Endothelial cell of umbilical vein (primary cell): ENCODE measurements around the gene AKT2. TPM values are rescaled to one million over a fixed set of nuclear protein-coding genes. Genes with fewer than 3 reads are reported as not detected.

Source experiments
- BruUV-seq: library from RNA; stranded (reverse); fragments of 400-500 nt; replicated peaks from 2 replicates; lab custom pipeline; 2021; lab: Mats Ljungman, UMichigan
- CTCF ChIA-PET: fragments of 300-600, 350-600 bp; sonication (Branson Sonifier 250); formaldehyde crosslinking; loops from one replicate; lab custom pipeline; 2021; ENCODE audit warnings: antibody characterized with exemption, inconsistent platforms; lab: Charles Lee
- POLR2A ChIA-PET: fragments of 300-600, 350-600 bp; sonication (Branson Sonifier 250); formaldehyde crosslinking; loops from one replicate; lab custom pipeline; 2021; ENCODE audit warnings: antibody characterized with exemption, inconsistent platforms; lab: Charles Lee
- DNase-seq: peaks from one replicate; pipeline ENCODE4 v3.0.0-alpha.2; 2011; ENCODE audit warnings: low read depth, low spot score
- FAIRE-seq: peaks from 2 replicates; lab custom pipeline; 2011; peaks lifted over from hg19 to GRCh38; lab: Jason Lieb, UNC
- H2AFZ ChIP-seq: 2 replicates; pipeline ENCODE4 v1.6.0; 2012; ENCODE audit warnings: low read depth, low read length, control low read depth, inconsistent platforms
- H3K27ac ChIP-seq: 2 replicates; pipeline ENCODE4 v1.5.1; 2011; ENCODE audit warnings: low read depth, mild to moderate bottlenecking, control low read depth, low read length, moderate library complexity; ENCODE audit not compliant: insufficient read depth
- H3K27me3 ChIP-seq, 2 experiments: 2 replicates each; pipeline versions ENCODE4 v1.6.0 to v1.6.1; 2011; ENCODE audit warnings: low read length in 2 of 2, mixed read lengths in 1 of 2; ENCODE audit not compliant: control insufficient read depth in 2 of 2, insufficient read depth in 2 of 2
- H3K36me3 ChIP-seq, 2 experiments: 2 replicates in 1 of 2; 3 replicates in 1 of 2; pipeline ENCODE4 v1.5.1; 2011; ENCODE audit warnings: low read length in 2 of 2, mild to moderate bottlenecking in 1 of 2, moderate library complexity in 1 of 2; ENCODE audit not compliant: control insufficient read depth in 2 of 2, insufficient read depth in 2 of 2; ENCODE audit errors: extremely low read depth in 1 of 2
- H3K4me1 ChIP-seq: 3 replicates; pipeline ENCODE4 v1.5.1; 2011; ENCODE audit warnings: mild to moderate bottlenecking, low read length; ENCODE audit not compliant: control insufficient read depth, insufficient read depth; ENCODE audit errors: extremely low read depth
- H3K4me2 ChIP-seq: 2 replicates; pipeline ENCODE4 v1.6.1; 2011; ENCODE audit warnings: low read length, control low read depth, mixed read lengths; ENCODE audit not compliant: insufficient read depth
- H3K4me3 ChIP-seq, 3 experiments: fragments of 200-600 bp in 1 of 3; sonication (generic), shearing (Covaris generic) in 1 of 3; replicated peaks in 1 of 3; 2 replicates each; pipeline ENCODE4 v1.5.1; 2011 to 2016; ENCODE audit warnings: control low read depth in 3 of 3, low read length in 3 of 3, mild to moderate bottlenecking in 2 of 3, inconsistent platforms in 1 of 3, low read depth in 1 of 3, moderate library complexity in 1 of 3; ENCODE audit not compliant: insufficient read depth in 1 of 3
- H3K79me2 ChIP-seq: 2 replicates; pipeline ENCODE4 v1.6.0; 2012; ENCODE audit warnings: low read length, inconsistent platforms; ENCODE audit not compliant: control insufficient read depth, insufficient read depth
- H3K9ac ChIP-seq: replicated peaks from 2 replicates; pipeline ENCODE3; 2011; ENCODE audit warnings: low read length, control low read depth; ENCODE audit not compliant: insufficient read depth; ENCODE audit errors: extremely low read depth
- H3K9me1 ChIP-seq: replicated peaks from 3 replicates; pipeline ENCODE4 v1.6.0; 2011; ENCODE audit warnings: mild to moderate bottlenecking, low read length; ENCODE audit not compliant: control insufficient read depth, insufficient read depth; ENCODE audit errors: extremely low read depth
- H3K9me3 ChIP-seq: replicated peaks from 2 replicates; pipeline ENCODE4 v1.5.1; 2012; ENCODE audit warnings: low read length, inconsistent platforms; ENCODE audit not compliant: control insufficient read depth, insufficient read depth
- H4K20me1 ChIP-seq: replicated peaks from 2 replicates; pipeline ENCODE3; 2011; ENCODE audit warnings: mild to moderate bottlenecking, low read length; ENCODE audit not compliant: control insufficient read depth, insufficient read depth; ENCODE audit errors: extremely low read depth
- EZH2 ChIP-seq: IDR thresholded peaks from 2 replicates; pipeline ENCODE4 v1.6.1; 2012; ENCODE audit warnings: borderline replicate concordance, low read depth, mild to moderate bottlenecking, moderate library complexity, low read length, inconsistent platforms; ENCODE audit not compliant: severe bottlenecking
- FOS ChIP-seq: IDR thresholded peaks from 2 replicates; pipeline ENCODE4 v1.6.1; 2011; ENCODE audit warnings: mild to moderate bottlenecking, low read length, moderate library complexity, borderline replicate concordance; ENCODE audit not compliant: insufficient read depth
- GATA2 ChIP-seq: IDR thresholded peaks from 2 replicates; pipeline ENCODE4 v1.7.0; 2011; ENCODE audit warnings: low read depth, mild to moderate bottlenecking, moderate library complexity, mixed read lengths, low read length; ENCODE audit not compliant: insufficient read length, insufficient read depth
- JUN ChIP-seq: IDR thresholded peaks from 2 replicates; pipeline ENCODE4 v1.6.1; 2011; ENCODE audit warnings: borderline replicate concordance, low read depth; ENCODE audit not compliant: insufficient read length, insufficient read depth
- MAX ChIP-seq: IDR thresholded peaks from 2 replicates; pipeline ENCODE4 v1.6.1; 2011; ENCODE audit not compliant: insufficient read depth, insufficient read length
- MYC ChIP-seq: IDR thresholded peaks from one replicate; pipeline ENCODE4 v1.6.1; 2011; ENCODE audit warnings: mild to moderate bottlenecking, low read depth, low read length
- POLR2A ChIP-seq: IDR thresholded peaks from 2 replicates; pipeline ENCODE4 v1.6.1; 2012; ENCODE audit warnings: low read depth, mild to moderate bottlenecking, control low read depth, low read length
- POLR2AphosphoS5 ChIP-seq: IDR thresholded peaks from 2 replicates; pipeline ENCODE4 v1.6.1; 2012; ENCODE audit warnings: low read depth, mild to moderate bottlenecking, control low read depth, low read length, moderate library complexity; ENCODE audit not compliant: insufficient read depth
- dilution Hi-C: fragments of 300-500 bp; cut with MboI; formaldehyde crosslinking; loops from one replicate; pipeline ENCODE4 v1.15.0; 2019; ENCODE audit warnings: low sequenced_read_pairs; ENCODE audit not compliant: extremely low pct_ligation_motif_present
- intact Hi-C: fragments of 100-400 bp; cut with micrococcal nuclease; formaldehyde crosslinking; loops from one replicate; pipeline ENCODE4 v1.10.0; 2022
- polyA plus RNA-seq, 4 experiments: library from polyadenylated mRNA; depleted of rRNA in 3 of 4; stranded (reverse) in 3 of 4; unstranded in 1 of 4; fragments of >200 nt; gene quantifications; 2 replicates each; pipeline versions ENCODE4 v1.2.1 to v1.2.3, GENCODE V29; 2011 to 2012; ENCODE audit warnings: missing spikeins in 1 of 4
- total RNA-seq: library from RNA; stranded (reverse); gene quantifications from 2 replicates; pipeline ENCODE4 v1.2.3, GENCODE V29; 2021
- TF ChIP-seq, protein P1 (sequence below), 2 donors: IDR thresholded peaks; 1 replicate in 1 of 2; 2 replicates in 1 of 2; pipeline ENCODE4 v1.5.1; 2011; ENCODE audit warnings: low read length in 2 of 2, mild to moderate bottlenecking in 2 of 2, moderate library complexity in 2 of 2, control low read depth in 1 of 2, inconsistent platforms in 1 of 2, low read depth in 1 of 2; ENCODE audit not compliant: insufficient read depth in 1 of 2; ENCODE audit errors: extremely low read depth in 1 of 2

The AKT2 gene
- total and polyA plus RNA-seq, 2 donors (not counting 3 experiments of a cell fraction or from before 2014, with no cell fraction given), result 65.2 to 69.8 TPM

- intact Hi-C loops, result no loop called here
- H3K4me2 ChIP-seq, result no peak overlapping the region
Measured at GRCh38 chr19:40286971-40287421, 1.9 kb upstream of the AKT2 start.

More at GRCh38 chr19:40286971-40287421, 1.9 kb upstream of the AKT2 start:
- H3K9ac ChIP-seq, result no peak overlapping the region
- no peaks in the 10 kb centered on the region for H3K9me1 ChIP-seq
- no peaks in the 10 kb centered on the region for H3K27me3 ChIP-seq
- H3K9me3 ChIP-seq, result no peaks in the 10 kb centered on the region
- dilution Hi-C loops, result no loop called here
- DNase-seq (no peak), FAIRE-seq (no peak)
- H3K36me3 ChIP-seq, result peaks cover 0 to 3% of the 10 kb centered on the region in 2 experiments
- CTCF ChIA-PET, result interaction anchor here (2.5 kb wide), 1 partner anchor 18 kb away, joined by 12 read pairs; no protein-coding TSS in a partner anchor
- H4K20me1 ChIP-seq, result no peaks in the 10 kb centered on the region
- no peak overlapping the region for H3K27ac ChIP-seq
- BruUV-seq, result no TSS peak
- POLR2A ChIA-PET, result interaction anchor here (0.6 kb wide), 1 partner anchor 277 kb away, joined by 4 read pairs; no protein-coding TSS in a partner anchor
- peak overlapping the region; percentile 8 for H2AFZ ChIP-seq
- TF ChIP-seq MAX (no peak), JUN (no peak), MYC (no peak), POLR2A (no peak), FOS (no peak), GATA2 (no peak), POLR2AphosphoS5 (no peak), EZH2 (no peak)
- TF ChIP-seq, protein P1, sequence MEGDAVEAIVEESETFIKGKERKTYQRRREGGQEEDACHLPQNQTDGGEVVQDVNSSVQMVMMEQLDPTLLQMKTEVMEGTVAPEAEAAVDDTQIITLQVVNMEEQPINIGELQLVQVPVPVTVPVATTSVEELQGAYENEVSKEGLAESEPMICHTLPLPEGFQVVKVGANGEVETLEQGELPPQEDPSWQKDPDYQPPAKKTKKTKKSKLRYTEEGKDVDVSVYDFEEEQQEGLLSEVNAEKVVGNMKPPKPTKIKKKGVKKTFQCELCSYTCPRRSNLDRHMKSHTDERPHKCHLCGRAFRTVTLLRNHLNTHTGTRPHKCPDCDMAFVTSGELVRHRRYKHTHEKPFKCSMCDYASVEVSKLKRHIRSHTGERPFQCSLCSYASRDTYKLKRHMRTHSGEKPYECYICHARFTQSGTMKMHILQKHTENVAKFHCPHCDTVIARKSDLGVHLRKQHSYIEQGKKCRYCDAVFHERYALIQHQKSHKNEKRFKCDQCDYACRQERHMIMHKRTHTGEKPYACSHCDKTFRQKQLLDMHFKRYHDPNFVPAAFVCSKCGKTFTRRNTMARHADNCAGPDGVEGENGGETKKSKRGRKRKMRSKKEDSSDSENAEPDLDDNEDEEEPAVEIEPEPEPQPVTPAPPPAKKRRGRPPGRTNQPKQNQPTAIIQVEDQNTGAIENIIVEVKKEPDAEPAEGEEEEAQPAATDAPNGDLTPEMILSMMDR (IDR thresholded peaks at IDR 0.05; ENCODE audit: extremely low read depth in 1 of 2, insufficient read depth in 1 of 2, low read depth in 1 of 2, low read length in 2 of 2), result no peak
- peaks cover 28% of the 10 kb centered on the region for H3K79me2 ChIP-seq
- no peak overlapping the region for H3K4me3 ChIP-seq
- peaks cover 11% of the 10 kb centered on the region for H3K4me1 ChIP-seq
